BJ (cell line): Measurements from ENCODE around the gene ZNF837. TPM values are rescaled to one million over a fixed set of nuclear protein-coding genes. Genes with fewer than 3 reads are reported as not detected.
A peak's percentile ranks its signal among the peaks of the same experiment; 100 is the strongest.

Source experiments
- CTCF ChIA-PET: fragments of 350-600 bp; formaldehyde crosslinking; extraction: SDS; loops from one replicate; lab custom pipeline; 2021; ENCODE audit warnings: antibody characterized with exemption, inconsistent platforms; lab: Yijun Ruan, JAX
- POLR2A ChIA-PET: fragments of 300-600 bp; sonication (Branson Sonifier 250); formaldehyde crosslinking; extraction: SDS; loops from one replicate; lab custom pipeline; 2021; ENCODE audit warnings: antibody characterized with exemption; lab: Charles Lee
- DNase-seq: peaks from one replicate; pipeline ENCODE4 v3.0.0-alpha.2; 2011; ENCODE audit warnings: low read depth
- H3K27me3 ChIP-seq: 2 replicates; pipeline ENCODE4 v1.6.0; 2011; ENCODE audit warnings: low read length; ENCODE audit not compliant: control insufficient read depth, insufficient read depth
- H3K36me3 ChIP-seq: 2 replicates; pipeline ENCODE4 v1.5.1; 2011; ENCODE audit warnings: low read length; ENCODE audit not compliant: control insufficient read depth, insufficient read depth
- H3K4me3 ChIP-seq: 2 replicates; pipeline ENCODE4 v1.5.1; 2011; ENCODE audit warnings: low read depth, mild to moderate bottlenecking, control low read depth, low read length
- polyA plus RNA-seq: library from polyadenylated mRNA; depleted of rRNA; stranded (reverse); fragments of >200 nt; gene quantifications from 2 replicates; pipeline ENCODE4 v1.2.3, GENCODE V29; 2011
- TF ChIP-seq, protein P1 (sequence below): IDR thresholded peaks from 2 replicates; pipeline ENCODE4 v1.5.1; 2011; ENCODE audit warnings: low read depth, mild to moderate bottlenecking, control low read depth, inconsistent platforms, low read length, moderate library complexity; ENCODE audit not compliant: insufficient read depth

The ZNF837 gene
- polyA plus RNA-seq, 1 experiment: 0.82 TPM

DNA sequence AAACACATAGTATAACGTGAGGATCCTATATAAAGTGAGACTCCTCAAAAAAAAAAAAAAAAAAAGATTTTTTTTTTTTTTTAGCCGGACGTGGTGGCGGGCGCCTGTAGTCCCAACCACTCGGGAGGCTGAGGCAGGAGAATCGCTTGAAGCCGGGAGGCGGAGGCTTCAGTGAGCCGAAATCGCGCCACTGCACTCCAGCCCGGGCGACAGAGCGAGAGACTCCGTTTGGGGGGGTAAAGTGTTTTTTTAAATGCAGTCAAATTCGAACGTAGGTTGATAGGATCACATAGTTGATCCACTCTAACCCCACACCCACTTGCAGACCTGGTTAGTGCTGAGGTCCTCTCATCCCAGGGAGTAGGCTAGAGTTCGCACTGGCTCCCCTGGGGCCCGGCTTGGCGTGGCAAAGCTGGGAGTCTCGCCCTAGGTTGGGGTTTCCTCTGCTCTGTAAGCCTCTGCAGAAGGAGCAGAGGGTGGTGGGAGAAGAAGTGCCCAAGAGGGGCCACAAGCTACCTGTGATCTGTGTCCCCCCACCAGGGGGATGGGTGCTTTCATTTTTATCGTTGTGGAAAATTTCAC lies 21.1 kb upstream of the ZNF837 start:
- DNase-seq: no peak
- H3K36me3 ChIP-seq: no peaks in the 10 kb centered on the region
- ChIA-PET POLR2A (no interaction called here), CTCF (interaction anchor here (0.7 kb wide), 1 partner anchor 173 kb away, joined by 3 read pairs; the partner anchor contains the start of gene ZNF544)
- no peaks in the 10 kb centered on the region for H3K27me3 ChIP-seq
- H3K4me3 ChIP-seq: peak overlapping the region; percentile 48
- TF ChIP-seq, protein P1, sequence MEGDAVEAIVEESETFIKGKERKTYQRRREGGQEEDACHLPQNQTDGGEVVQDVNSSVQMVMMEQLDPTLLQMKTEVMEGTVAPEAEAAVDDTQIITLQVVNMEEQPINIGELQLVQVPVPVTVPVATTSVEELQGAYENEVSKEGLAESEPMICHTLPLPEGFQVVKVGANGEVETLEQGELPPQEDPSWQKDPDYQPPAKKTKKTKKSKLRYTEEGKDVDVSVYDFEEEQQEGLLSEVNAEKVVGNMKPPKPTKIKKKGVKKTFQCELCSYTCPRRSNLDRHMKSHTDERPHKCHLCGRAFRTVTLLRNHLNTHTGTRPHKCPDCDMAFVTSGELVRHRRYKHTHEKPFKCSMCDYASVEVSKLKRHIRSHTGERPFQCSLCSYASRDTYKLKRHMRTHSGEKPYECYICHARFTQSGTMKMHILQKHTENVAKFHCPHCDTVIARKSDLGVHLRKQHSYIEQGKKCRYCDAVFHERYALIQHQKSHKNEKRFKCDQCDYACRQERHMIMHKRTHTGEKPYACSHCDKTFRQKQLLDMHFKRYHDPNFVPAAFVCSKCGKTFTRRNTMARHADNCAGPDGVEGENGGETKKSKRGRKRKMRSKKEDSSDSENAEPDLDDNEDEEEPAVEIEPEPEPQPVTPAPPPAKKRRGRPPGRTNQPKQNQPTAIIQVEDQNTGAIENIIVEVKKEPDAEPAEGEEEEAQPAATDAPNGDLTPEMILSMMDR: no peak

- H3K4me3 ChIP-seq: peak overlapping the region; percentile 50
- H3K36me3 ChIP-seq: no peaks in the 10 kb centered on the region
- TF ChIP-seq, protein P1: 0 out of 2 replicates have a peak, but pooled peaks have one; percentile 15
- ChIA-PET POLR2A (no interaction called here), CTCF (no interaction called here)
- DNase-seq: peak; percentile 96
- H3K27me3 ChIP-seq: no peaks in the 10 kb centered on the region
Observed at GRCh38 chr19:58400916-58401839, 20.3 kb upstream of the ZNF837 start.

DNA sequence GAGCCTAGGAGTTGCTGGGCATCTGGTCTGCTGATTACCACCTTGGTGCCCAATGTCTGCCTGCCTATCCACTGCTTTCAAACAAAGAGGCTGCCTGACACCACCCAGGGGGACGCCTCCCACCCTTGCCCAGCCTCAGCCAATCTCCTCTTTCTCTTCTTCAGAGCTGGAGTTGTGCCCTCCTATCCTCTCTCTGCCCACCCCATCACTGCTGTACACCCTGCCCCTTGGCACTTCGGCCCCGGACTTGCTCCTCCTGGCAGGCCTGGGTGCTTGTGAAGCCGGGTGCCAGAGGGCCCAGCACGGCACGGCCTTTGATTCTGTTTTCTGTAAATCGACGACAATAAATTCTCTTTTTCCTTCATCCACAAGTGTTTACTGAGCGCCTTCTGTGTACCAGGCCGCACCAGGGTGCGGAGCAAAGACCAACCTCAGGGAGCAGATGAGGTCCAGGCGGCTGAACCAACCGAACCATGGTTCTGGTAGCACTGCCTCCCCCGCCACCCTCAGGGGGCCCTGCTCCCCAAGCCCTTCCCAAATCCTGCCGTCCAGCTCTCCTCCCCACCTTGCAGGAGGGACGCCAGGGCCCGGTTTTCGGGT lies 19.6 kb upstream of the ZNF837 start:
- DNase-seq: no peak
- H3K36me3 ChIP-seq: no peaks in the 10 kb centered on the region
- POLR2A ChIA-PET: no interaction called here
- H3K4me3 ChIP-seq: peak overlapping the region; percentile 50
- TF ChIP-seq, protein P1: no peak
- CTCF ChIA-PET: no interaction called here
- no peaks in the 10 kb centered on the region for H3K27me3 ChIP-seq

- Histone ChIP-seq H3K4me3 (no peak overlapping the region), H3K27me3 (no peaks in the 10 kb centered on the region), H3K36me3 (peaks cover 2% of the 10 kb centered on the region)
- POLR2A ChIA-PET: no interaction called here
- TF ChIP-seq, protein P1: no peak
- CTCF ChIA-PET: no interaction called here
- no peak for DNase-seq
Observed at GRCh38 chr19:58399903-58400302, 19.1 kb upstream of the ZNF837 start.

GRCh38 chr19:58398545-58398944 lies 17.7 kb upstream of the ZNF837 start:
- Histone ChIP-seq H3K4me3 (no peak overlapping the region), H3K36me3 (peaks cover 9% of the 10 kb centered on the region), H3K27me3 (no peaks in the 10 kb centered on the region)
- CTCF ChIA-PET: no interaction called here
- TF ChIP-seq, protein P1: no peak
- no peak for DNase-seq
- POLR2A ChIA-PET: no interaction called here
